A673 (cell line): ENCODE results near the gene ABCA2. TPM values are rescaled to one million over a fixed set of nuclear protein-coding genes. Genes with fewer than 3 reads are reported as not detected.

Experiments
- BruUV-seq: library from RNA; stranded (reverse); fragments of 400-500 nt; replicated peaks from 2 replicates; lab custom pipeline; 2021; lab: Mats Ljungman, UMichigan
- CTCF ChIA-PET: fragments of 300-600 bp; sonication (Branson Sonifier 250); formaldehyde crosslinking; loops from one replicate; lab custom pipeline; 2022; ENCODE audit warnings: antibody characterized with exemption; lab: Charles Lee
- POLR2A ChIA-PET: fragments of 300-600 bp; sonication (Branson Sonifier 250); formaldehyde crosslinking; loops from one replicate; lab custom pipeline; 2022; ENCODE audit warnings: antibody characterized with exemption; ENCODE audit not compliant: low non-redundant PET; lab: Charles Lee
- DNase-seq: peaks from one replicate; pipeline ENCODE4 v3.0.0-alpha.2; 2015; ENCODE audit warnings: low spot score
- H3K27ac ChIP-seq: fragments of 200-600 bp; sonication (generic); 2 replicates; pipeline ENCODE4 v1.5.1; 2016; ENCODE audit warnings: mixed run types, low read depth, mild to moderate bottlenecking, mixed read lengths, antibody characterized with exemption, low read length; ENCODE audit not compliant: poor library complexity, severe bottlenecking
- H3K27me3 ChIP-seq: fragments of 200-600 bp; sonication (generic); replicated peaks from 2 replicates; pipeline ENCODE4 v1.6.1; 2017; ENCODE audit warnings: mixed run types, low read depth, mild to moderate bottlenecking, mixed read lengths, antibody characterized with exemption, low read length; ENCODE audit not compliant: insufficient read depth, poor library complexity
- H3K36me3 ChIP-seq: fragments of 200-600 bp; sonication (generic); 2 replicates; pipeline ENCODE4 v1.6.1; 2016; ENCODE audit warnings: mixed run types, mild to moderate bottlenecking, mixed read lengths, antibody characterized with exemption, low read length; ENCODE audit not compliant: insufficient read depth, poor library complexity, severe bottlenecking
- H3K4me1 ChIP-seq: fragments of 200-600 bp; sonication (generic); 2 replicates; pipeline ENCODE4 v1.6.1; 2017; ENCODE audit warnings: mixed run types, mild to moderate bottlenecking, mixed read lengths, antibody characterized with exemption, low read length; ENCODE audit not compliant: insufficient read depth, poor library complexity, severe bottlenecking
- H3K4me3 ChIP-seq: fragments of 200-600 bp; sonication (generic); 2 replicates; pipeline ENCODE4 v1.5.1; 2016; ENCODE audit warnings: low read depth, mixed run types, mild to moderate bottlenecking, mixed read lengths, low read length; ENCODE audit not compliant: poor library complexity, severe bottlenecking
- H3K9me3 ChIP-seq: fragments of 200-600 bp; sonication (generic); 2 replicates; pipeline ENCODE4 v1.6.1; 2016; ENCODE audit warnings: mixed run types, low read depth, mild to moderate bottlenecking, mixed read lengths, antibody characterized with exemption, low read length; ENCODE audit not compliant: poor library complexity, severe bottlenecking
- CTCF ChIP-seq: fragments of 300-800, 200-600 bp; sonication (generic); conservative IDR thresholded peaks from 2 replicates; pipeline ENCODE4 v1.5.1; 2017; ENCODE audit warnings: low read depth, mild to moderate bottlenecking, antibody characterized with exemption, low read length, moderate library complexity, mixed read lengths
- EZH2 ChIP-seq: fragments of 200-600 bp; sonication (generic); IDR thresholded peaks from 2 replicates; pipeline ENCODE4 v1.6.1; 2017; ENCODE audit warnings: borderline replicate concordance, low read depth, mild to moderate bottlenecking, mixed read lengths, antibody characterized with exemption, low read length; ENCODE audit not compliant: poor library complexity, severe bottlenecking
- intact Hi-C: fragments of 100-400 bp; cut with micrococcal nuclease; formaldehyde crosslinking; loops from one replicate; pipeline ENCODE4 v1.10.0; 2022; ENCODE audit not compliant: unreplicated experiment
- total RNA-seq: library from RNA; stranded (reverse); gene quantifications from 2 replicates; pipeline ENCODE4 v1.2.3, GENCODE V29; 2021

ABCA2 gene
- total RNA-seq, 1 experiment from 2014 or later, result 27.8 TPM

GRCh38 chr9:136957461-136957860 is 70.6 kb downstream of the ABCA2 start:
- CTCF ChIA-PET, result no interaction called here
- DNase-seq, result no peak
- TF ChIP-seq EZH2, result no peak
- no peak for TF ChIP-seq CTCF
- Histone ChIP-seq H3K36me3 (no peaks in the 10 kb centered on the region), H3K27me3 (no peaks in the 10 kb centered on the region), H3K4me1 (no peaks in the 10 kb centered on the region), H3K9me3 (no peaks in the 10 kb centered on the region), H3K27ac (no peak overlapping the region), H3K4me3 (no peak overlapping the region)
- no TSS peak for BruUV-seq
- intact Hi-C loops, result no loop called here
- POLR2A ChIA-PET, result no interaction called here

Other genes with a start within 250 kb of the ABCA2 start
- gene TMEM141, start 236.9 kb downstream of the ABCA2 start, total RNA-seq, result 32.7 and 39.5 TPM in 2 replicates
- 0.46 TPM in 1 of 2 replicates, not detected in the other for gene CCDC183, start 231.9 kb downstream of the ABCA2 start, total RNA-seq
- 208 and 210 TPM in 2 replicates for gene RABL6, start 220.3 kb downstream of the ABCA2 start, total RNA-seq
- 1.8 and 2.0 TPM in 2 replicates for gene AJM1, start 185.8 kb downstream of the ABCA2 start, total RNA-seq
- 94.7 and 109 TPM in 2 replicates for gene PHPT1, start 178.8 kb downstream of the ABCA2 start, total RNA-seq
- gene MAMDC4, start 175.9 kb downstream of the ABCA2 start, total RNA-seq, result 7.9 and 10.1 TPM in 2 replicates
- 321 and 330 TPM in 2 replicates for gene EDF1, start 161.9 kb downstream of the ABCA2 start, total RNA-seq
- 29.2 and 33.2 TPM in 2 replicates for gene TRAF2, start 141.7 kb downstream of the ABCA2 start, total RNA-seq
- 76.7 and 81.8 TPM in 2 replicates for gene FBXW5, start 83.5 kb downstream of the ABCA2 start, total RNA-seq
- gene C8G, start 83.0 kb downstream of the ABCA2 start, total RNA-seq, result 0.74 and 0.75 TPM in 2 replicates
- gene LCN12, start 76.0 kb downstream of the ABCA2 start, total RNA-seq, result 1.1 TPM in 1 of 2 replicates, not detected in the other
- not detected in 2 replicates for gene PTGDS, start 50.7 kb downstream of the ABCA2 start, total RNA-seq
- not detected in 2 replicates for gene LCNL1, start 45.2 kb downstream of the ABCA2 start, total RNA-seq
- gene PAXX, start 35.8 kb downstream of the ABCA2 start, total RNA-seq, result 91.5 and 99.5 TPM in 2 replicates
- not detected in 2 replicates for gene CLIC3, start 31.7 kb downstream of the ABCA2 start, total RNA-seq
- gene FUT7, start 3.9 kb upstream of the ABCA2 start, total RNA-seq, result not detected in 2 replicates
- gene NPDC1, start 17.9 kb upstream of the ABCA2 start, total RNA-seq, result 73.9 and 81.4 TPM in 2 replicates
- gene ENTPD2, start 25.8 kb upstream of the ABCA2 start, total RNA-seq, result not detected in 2 replicates
- gene SAPCD2, start 42.3 kb upstream of the ABCA2 start, total RNA-seq, result 30.6 and 33.7 TPM in 2 replicates
- 11.2 and 13.0 TPM in 2 replicates for gene UAP1L1, start 49.3 kb upstream of the ABCA2 start, total RNA-seq
- 48.6 and 54.9 TPM in 2 replicates for gene MAN1B1, start 58.7 kb upstream of the ABCA2 start, total RNA-seq
- 120 and 122 TPM in 2 replicates for gene DPP7, start 86.5 kb upstream of the ABCA2 start, total RNA-seq
- gene GRIN1, start 110.9 kb upstream of the ABCA2 start, total RNA-seq, result 0.17 and 0.52 TPM in 2 replicates
- gene LRRC26, start 141.8 kb upstream of the ABCA2 start, total RNA-seq, result not detected in 2 replicates
- not detected in 2 replicates for gene TMEM210, start 143.8 kb upstream of the ABCA2 start, total RNA-seq
- 49.6 and 54.1 TPM in 2 replicates for gene ANAPC2, start 160.3 kb upstream of the ABCA2 start, total RNA-seq
- gene SSNA1, start 160.4 kb upstream of the ABCA2 start, total RNA-seq, result 86.8 and 87.3 TPM in 2 replicates
- gene TPRN, start 172.5 kb upstream of the ABCA2 start, total RNA-seq, result 23.0 and 25.7 TPM in 2 replicates
- 37.5 and 41.8 TPM in 2 replicates for gene TMEM203, start 177.4 kb upstream of the ABCA2 start, total RNA-seq
- gene NDOR1, start 177.5 kb upstream of the ABCA2 start, total RNA-seq, result 40.2 and 41.5 TPM in 2 replicates
- gene RNF208, start 194.0 kb upstream of the ABCA2 start, total RNA-seq, result 13.7 and 20.2 TPM in 2 replicates
- gene CYSRT1, start 196.9 kb upstream of the ABCA2 start, total RNA-seq, result 0.37 TPM in 1 of 2 replicates, not detected in the other
- gene RNF224, start 199.3 kb upstream of the ABCA2 start, total RNA-seq, result 0.17 TPM in 1 of 2 replicates, not detected in the other
- gene SLC34A3, start 202.7 kb upstream of the ABCA2 start, total RNA-seq, result not detected in 2 replicates
- 645 and 714 TPM in 2 replicates for gene TUBB4B, start 213.1 kb upstream of the ABCA2 start, total RNA-seq
- 0.35 TPM in 1 of 2 replicates, not detected in the other for gene STPG3, start 223.0 kb upstream of the ABCA2 start, total RNA-seq
- 72.6 and 78.1 TPM in 2 replicates for gene NELFB, start 227.1 kb upstream of the ABCA2 start, total RNA-seq
- 0.82 and 1.4 TPM in 2 replicates for gene TOR4A, start 249.5 kb upstream of the ABCA2 start, total RNA-seq